Keratinocyte (primary cell): ENCODE results near the gene HDAC8.

ENCODE experiments used
- CTCF ChIP-seq, 3 experiments: IDR thresholded peaks in 1 of 3; conservative IDR thresholded peaks in 1 of 3; optimal IDR thresholded peaks in 1 of 3; 2 replicates in 2 of 3; 3 replicates in 1 of 3; pipeline versions ENCODE3 to v1.5.1; 2011; ENCODE audit warnings: low read length in 3 of 3, mild to moderate bottlenecking in 3 of 3, moderate library complexity in 2 of 3, control low read depth in 1 of 3, inconsistent platforms in 1 of 3; ENCODE audit not compliant: insufficient read depth in 2 of 3; ENCODE audit errors: extremely low read depth in 1 of 3
- EZH2 ChIP-seq: IDR thresholded peaks from one replicate; pipeline ENCODE4 v1.6.1; 2012; ENCODE audit warnings: inconsistent platforms, mild to moderate bottlenecking, low read length, moderate library complexity

GRCh38 chrX:72468607-72469006, 104.0 kb downstream of the HDAC8 start:
- TF ChIP-seq EZH2 (no peak), CTCF (optimal IDR thresholded peaks at IDR 0.05 in 1 of 3, IDR thresholded peaks at IDR 0.05 in 1 of 3, conservative IDR thresholded peaks at IDR 0.05 in 1 of 3; ENCODE audit: extremely low read depth in 1 of 3, insufficient read depth in 2 of 3, low read length in 3 of 3) (no peak)
